NCI-H2107 (cell line): Measurements from ENCODE around the gene B3GLCT.

Source experiments
- DNase-seq: peaks from one replicate; lab custom pipeline; 2025; lab: John Stamatoyannopoulos, UW

The B3GLCT gene

GRCh38 chr13:31223640-31224039, 23.9 kb downstream of the B3GLCT start:
- DNase-seq, result no peak

- no peak for DNase-seq
These were observed 24.4 kb downstream of the B3GLCT start for GRCh38 chr13:31224174-31224669.

GRCh38 chr13:31224963-31225559, 25.3 kb downstream of the B3GLCT start:
- DNase-seq, result no peak

GRCh38 chr13:31225998-31226675, 26.4 kb downstream of the B3GLCT start:
- DNase-seq, result no peak

- no peak for DNase-seq
These were observed 27.3 kb downstream of the B3GLCT start for GRCh38 chr13:31227063-31227462.

- DNase-seq, result no peak
These were observed 28.1 kb downstream of the B3GLCT start for GRCh38 chr13:31227870-31228269.

GRCh38 chr13:31234729-31235128, 35.0 kb downstream of the B3GLCT start:
- no peak for DNase-seq

- DNase-seq, result peak; percentile 3
These were observed 36.5 kb downstream of the B3GLCT start for GRCh38 chr13:31236211-31236786.

GRCh38 chr13:31240921-31241320, 41.1 kb downstream of the B3GLCT start:
- DNase-seq, result no peak

- no peak for DNase-seq
These were observed 42.6 kb downstream of the B3GLCT start for GRCh38 chr13:31242367-31242766.

GRCh38 chr13:31242916-31243315, 43.1 kb downstream of the B3GLCT start:
- DNase-seq, result no peak

- DNase-seq, result no peak
These were observed 46.0 kb downstream of the B3GLCT start for GRCh38 chr13:31245598-31246373.

GRCh38 chr13:31246918-31247317, 47.1 kb downstream of the B3GLCT start:
- no peak for DNase-seq

- no peak for DNase-seq
These were observed 48.6 kb downstream of the B3GLCT start for GRCh38 chr13:31248361-31248760.

GRCh38 chr13:31248965-31249539, 49.3 kb downstream of the B3GLCT start:
- DNase-seq, result no peak

GRCh38 chr13:31250435-31250834, 50.7 kb downstream of the B3GLCT start:
- DNase-seq, result no peak

- DNase-seq, result no peak
These were observed 61.5 kb downstream of the B3GLCT start for GRCh38 chr13:31261241-31261640.

- DNase-seq, result no peak
These were observed 63.6 kb downstream of the B3GLCT start for GRCh38 chr13:31263346-31263745.

- DNase-seq, result no peak
These were observed 64.4 kb downstream of the B3GLCT start for GRCh38 chr13:31264151-31264550.

GRCh38 chr13:31267126-31267784, 67.5 kb downstream of the B3GLCT start:
- no peak for DNase-seq

GRCh38 chr13:31274390-31274789, 74.6 kb downstream of the B3GLCT start:
- DNase-seq, result no peak

GRCh38 chr13:31276421-31276820, 76.6 kb downstream of the B3GLCT start:
- DNase-seq, result no peak
